OCI-LY3 (cell line): ENCODE results near the gene IPO7.

ENCODE experiments used
- EZH2phosphoT487 ChIP-seq: fragments of 200-600 bp; shearing (Covaris generic); IDR thresholded peaks from 2 replicates; pipeline ENCODE4 v1.6.1; 2018; ENCODE audit warnings: antibody characterized with exemption, mixed run types, low read depth
- TF ChIP-seq, protein P1 (sequence below): fragments of 200-600, 300-600 bp; sonication (generic); IDR thresholded peaks from 2 replicates; pipeline ENCODE4 v1.5.1; 2014; ENCODE audit warnings: antibody characterized with exemption, low read length, low read depth

GRCh38 chr11:9357041-9357440 lies 27.4 kb upstream of the IPO7 start:
- TF ChIP-seq, protein P1, sequence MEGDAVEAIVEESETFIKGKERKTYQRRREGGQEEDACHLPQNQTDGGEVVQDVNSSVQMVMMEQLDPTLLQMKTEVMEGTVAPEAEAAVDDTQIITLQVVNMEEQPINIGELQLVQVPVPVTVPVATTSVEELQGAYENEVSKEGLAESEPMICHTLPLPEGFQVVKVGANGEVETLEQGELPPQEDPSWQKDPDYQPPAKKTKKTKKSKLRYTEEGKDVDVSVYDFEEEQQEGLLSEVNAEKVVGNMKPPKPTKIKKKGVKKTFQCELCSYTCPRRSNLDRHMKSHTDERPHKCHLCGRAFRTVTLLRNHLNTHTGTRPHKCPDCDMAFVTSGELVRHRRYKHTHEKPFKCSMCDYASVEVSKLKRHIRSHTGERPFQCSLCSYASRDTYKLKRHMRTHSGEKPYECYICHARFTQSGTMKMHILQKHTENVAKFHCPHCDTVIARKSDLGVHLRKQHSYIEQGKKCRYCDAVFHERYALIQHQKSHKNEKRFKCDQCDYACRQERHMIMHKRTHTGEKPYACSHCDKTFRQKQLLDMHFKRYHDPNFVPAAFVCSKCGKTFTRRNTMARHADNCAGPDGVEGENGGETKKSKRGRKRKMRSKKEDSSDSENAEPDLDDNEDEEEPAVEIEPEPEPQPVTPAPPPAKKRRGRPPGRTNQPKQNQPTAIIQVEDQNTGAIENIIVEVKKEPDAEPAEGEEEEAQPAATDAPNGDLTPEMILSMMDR, result no peak
- no peak for TF ChIP-seq EZH2phosphoT487
